Endothelial cell of umbilical vein (primary cell): ENCODE measurements around the gene EFNA4. TPM values are rescaled to one million over a fixed set of nuclear protein-coding genes. Genes with fewer than 3 reads are reported as not detected.

Experiments used
- BruUV-seq: library from RNA; stranded (reverse); fragments of 400-500 nt; replicated peaks from 2 replicates; lab custom pipeline; 2021; lab: Mats Ljungman, UMichigan
- CTCF ChIA-PET: fragments of 300-600, 350-600 bp; sonication (Branson Sonifier 250); formaldehyde crosslinking; loops from one replicate; lab custom pipeline; 2021; ENCODE audit warnings: antibody characterized with exemption, inconsistent platforms; lab: Charles Lee
- POLR2A ChIA-PET: fragments of 300-600, 350-600 bp; sonication (Branson Sonifier 250); formaldehyde crosslinking; loops from one replicate; lab custom pipeline; 2021; ENCODE audit warnings: antibody characterized with exemption, inconsistent platforms; lab: Charles Lee
- DNase-seq: peaks from one replicate; pipeline ENCODE4 v3.0.0-alpha.2; 2011; ENCODE audit warnings: low read depth, low spot score
- FAIRE-seq: peaks from 2 replicates; lab custom pipeline; 2011; peaks lifted over from hg19 to GRCh38; lab: Jason Lieb, UNC
- H2AFZ ChIP-seq: 2 replicates; pipeline ENCODE4 v1.6.0; 2012; ENCODE audit warnings: low read depth, low read length, control low read depth, inconsistent platforms
- H3K27ac ChIP-seq: 2 replicates; pipeline ENCODE4 v1.5.1; 2011; ENCODE audit warnings: low read depth, mild to moderate bottlenecking, control low read depth, low read length, moderate library complexity; ENCODE audit not compliant: insufficient read depth
- H3K27me3 ChIP-seq, 2 experiments: 2 replicates each; pipeline versions ENCODE4 v1.6.0 to v1.6.1; 2011; ENCODE audit warnings: low read length in 2 of 2, mixed read lengths in 1 of 2; ENCODE audit not compliant: control insufficient read depth in 2 of 2, insufficient read depth in 2 of 2
- H3K36me3 ChIP-seq, 2 experiments: 2 replicates in 1 of 2; 3 replicates in 1 of 2; pipeline ENCODE4 v1.5.1; 2011; ENCODE audit warnings: low read length in 2 of 2, mild to moderate bottlenecking in 1 of 2, moderate library complexity in 1 of 2; ENCODE audit not compliant: control insufficient read depth in 2 of 2, insufficient read depth in 2 of 2; ENCODE audit errors: extremely low read depth in 1 of 2
- H3K4me1 ChIP-seq: 3 replicates; pipeline ENCODE4 v1.5.1; 2011; ENCODE audit warnings: mild to moderate bottlenecking, low read length; ENCODE audit not compliant: control insufficient read depth, insufficient read depth; ENCODE audit errors: extremely low read depth
- H3K4me2 ChIP-seq: 2 replicates; pipeline ENCODE4 v1.6.1; 2011; ENCODE audit warnings: low read length, control low read depth, mixed read lengths; ENCODE audit not compliant: insufficient read depth
- H3K4me3 ChIP-seq, 3 experiments: fragments of 200-600 bp in 1 of 3; sonication (generic), shearing (Covaris generic) in 1 of 3; replicated peaks in 1 of 3; 2 replicates each; pipeline ENCODE4 v1.5.1; 2011 to 2016; ENCODE audit warnings: control low read depth in 3 of 3, low read length in 3 of 3, mild to moderate bottlenecking in 2 of 3, inconsistent platforms in 1 of 3, low read depth in 1 of 3, moderate library complexity in 1 of 3; ENCODE audit not compliant: insufficient read depth in 1 of 3
- H3K79me2 ChIP-seq: 2 replicates; pipeline ENCODE4 v1.6.0; 2012; ENCODE audit warnings: low read length, inconsistent platforms; ENCODE audit not compliant: control insufficient read depth, insufficient read depth
- H3K9ac ChIP-seq: replicated peaks from 2 replicates; pipeline ENCODE3; 2011; ENCODE audit warnings: low read length, control low read depth; ENCODE audit not compliant: insufficient read depth; ENCODE audit errors: extremely low read depth
- H3K9me1 ChIP-seq: replicated peaks from 3 replicates; pipeline ENCODE4 v1.6.0; 2011; ENCODE audit warnings: mild to moderate bottlenecking, low read length; ENCODE audit not compliant: control insufficient read depth, insufficient read depth; ENCODE audit errors: extremely low read depth
- H3K9me3 ChIP-seq: replicated peaks from 2 replicates; pipeline ENCODE4 v1.5.1; 2012; ENCODE audit warnings: low read length, inconsistent platforms; ENCODE audit not compliant: control insufficient read depth, insufficient read depth
- H4K20me1 ChIP-seq: replicated peaks from 2 replicates; pipeline ENCODE3; 2011; ENCODE audit warnings: mild to moderate bottlenecking, low read length; ENCODE audit not compliant: control insufficient read depth, insufficient read depth; ENCODE audit errors: extremely low read depth
- EZH2 ChIP-seq: IDR thresholded peaks from 2 replicates; pipeline ENCODE4 v1.6.1; 2012; ENCODE audit warnings: borderline replicate concordance, low read depth, mild to moderate bottlenecking, moderate library complexity, low read length, inconsistent platforms; ENCODE audit not compliant: severe bottlenecking
- FOS ChIP-seq: IDR thresholded peaks from 2 replicates; pipeline ENCODE4 v1.6.1; 2011; ENCODE audit warnings: mild to moderate bottlenecking, low read length, moderate library complexity, borderline replicate concordance; ENCODE audit not compliant: insufficient read depth
- GATA2 ChIP-seq: IDR thresholded peaks from 2 replicates; pipeline ENCODE4 v1.7.0; 2011; ENCODE audit warnings: low read depth, mild to moderate bottlenecking, moderate library complexity, mixed read lengths, low read length; ENCODE audit not compliant: insufficient read length, insufficient read depth
- JUN ChIP-seq: IDR thresholded peaks from 2 replicates; pipeline ENCODE4 v1.6.1; 2011; ENCODE audit warnings: borderline replicate concordance, low read depth; ENCODE audit not compliant: insufficient read length, insufficient read depth
- MAX ChIP-seq: IDR thresholded peaks from 2 replicates; pipeline ENCODE4 v1.6.1; 2011; ENCODE audit not compliant: insufficient read depth, insufficient read length
- MYC ChIP-seq: IDR thresholded peaks from one replicate; pipeline ENCODE4 v1.6.1; 2011; ENCODE audit warnings: mild to moderate bottlenecking, low read depth, low read length
- POLR2A ChIP-seq: IDR thresholded peaks from 2 replicates; pipeline ENCODE4 v1.6.1; 2012; ENCODE audit warnings: low read depth, mild to moderate bottlenecking, control low read depth, low read length
- POLR2AphosphoS5 ChIP-seq: IDR thresholded peaks from 2 replicates; pipeline ENCODE4 v1.6.1; 2012; ENCODE audit warnings: low read depth, mild to moderate bottlenecking, control low read depth, low read length, moderate library complexity; ENCODE audit not compliant: insufficient read depth
- dilution Hi-C: fragments of 300-500 bp; cut with MboI; formaldehyde crosslinking; loops from one replicate; pipeline ENCODE4 v1.15.0; 2019; ENCODE audit warnings: low sequenced_read_pairs; ENCODE audit not compliant: extremely low pct_ligation_motif_present
- intact Hi-C: fragments of 100-400 bp; cut with micrococcal nuclease; formaldehyde crosslinking; loops from one replicate; pipeline ENCODE4 v1.10.0; 2022
- polyA plus RNA-seq, 4 experiments: library from polyadenylated mRNA; depleted of rRNA in 3 of 4; stranded (reverse) in 3 of 4; unstranded in 1 of 4; fragments of >200 nt; gene quantifications; 2 replicates each; pipeline versions ENCODE4 v1.2.1 to v1.2.3, GENCODE V29; 2011 to 2012; ENCODE audit warnings: missing spikeins in 1 of 4
- total RNA-seq: library from RNA; stranded (reverse); gene quantifications from 2 replicates; pipeline ENCODE4 v1.2.3, GENCODE V29; 2021
- TF ChIP-seq, protein P1 (sequence below), 2 donors: IDR thresholded peaks; 1 replicate in 1 of 2; 2 replicates in 1 of 2; pipeline ENCODE4 v1.5.1; 2011; ENCODE audit warnings: low read length in 2 of 2, mild to moderate bottlenecking in 2 of 2, moderate library complexity in 2 of 2, control low read depth in 1 of 2, inconsistent platforms in 1 of 2, low read depth in 1 of 2; ENCODE audit not compliant: insufficient read depth in 1 of 2; ENCODE audit errors: extremely low read depth in 1 of 2

Gene EFNA4
- total and polyA plus RNA-seq, 2 donors (not counting 3 experiments of a cell fraction or from before 2014, with no cell fraction given), result 16.5 to 25.2 TPM

- POLR2A ChIA-PET, result interaction anchor here (0.6 to 0.8 kb wide), 2 partner anchors 41 to 160 kb away, joined by 7 to 8 read pairs; no protein-coding TSS in a partner anchor
- H3K9me3 ChIP-seq, result no peaks in the 10 kb centered on the region
- intact Hi-C loops, result loop anchor here (2.0 kb wide), 1 partner anchor 41 kb away; the partner anchor contains the start of gene ZBTB7B
Measured at GRCh38 chr1:155043793-155044192, 19.7 kb upstream of the EFNA4 start.

DNA sequence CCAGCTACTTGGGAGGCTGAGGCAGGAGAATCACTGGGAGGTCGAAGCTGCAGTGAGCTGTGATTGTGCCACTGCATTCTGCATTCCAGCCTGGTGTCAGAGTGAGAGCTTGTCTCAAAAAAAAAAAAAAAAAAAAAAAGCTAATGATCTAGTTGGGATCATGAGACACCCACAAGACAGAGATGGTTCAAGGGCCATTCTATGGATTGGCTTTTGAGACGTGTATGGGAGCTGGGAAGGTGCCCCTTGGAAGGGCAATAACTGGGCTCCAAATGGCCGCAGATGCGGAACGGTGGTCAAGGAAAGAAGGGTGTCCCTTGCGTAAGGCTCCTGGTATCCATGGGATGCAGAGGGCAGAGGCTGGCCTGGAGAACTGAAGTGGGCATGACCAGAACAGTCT, 19.2 kb upstream of the EFNA4 start:
- no peaks in the 10 kb centered on the region for H3K9me1 ChIP-seq
- H3K27me3 ChIP-seq, result no peaks in the 10 kb centered on the region
- no peak overlapping the region for H3K9ac ChIP-seq
- H3K36me3 ChIP-seq, result no peaks in the 10 kb centered on the region
- dilution Hi-C loops, result no loop called here
- FAIRE-seq, result no peak
- H3K4me2 ChIP-seq, result no peak overlapping the region
- no peaks in the 10 kb centered on the region for H3K79me2 ChIP-seq
- TF ChIP-seq FOS (no peak), POLR2A (no peak), GATA2 (no peak), MAX (no peak), MYC (no peak), POLR2AphosphoS5 (no peak), EZH2 (no peak), JUN (no peak)
- TF ChIP-seq, protein P1, sequence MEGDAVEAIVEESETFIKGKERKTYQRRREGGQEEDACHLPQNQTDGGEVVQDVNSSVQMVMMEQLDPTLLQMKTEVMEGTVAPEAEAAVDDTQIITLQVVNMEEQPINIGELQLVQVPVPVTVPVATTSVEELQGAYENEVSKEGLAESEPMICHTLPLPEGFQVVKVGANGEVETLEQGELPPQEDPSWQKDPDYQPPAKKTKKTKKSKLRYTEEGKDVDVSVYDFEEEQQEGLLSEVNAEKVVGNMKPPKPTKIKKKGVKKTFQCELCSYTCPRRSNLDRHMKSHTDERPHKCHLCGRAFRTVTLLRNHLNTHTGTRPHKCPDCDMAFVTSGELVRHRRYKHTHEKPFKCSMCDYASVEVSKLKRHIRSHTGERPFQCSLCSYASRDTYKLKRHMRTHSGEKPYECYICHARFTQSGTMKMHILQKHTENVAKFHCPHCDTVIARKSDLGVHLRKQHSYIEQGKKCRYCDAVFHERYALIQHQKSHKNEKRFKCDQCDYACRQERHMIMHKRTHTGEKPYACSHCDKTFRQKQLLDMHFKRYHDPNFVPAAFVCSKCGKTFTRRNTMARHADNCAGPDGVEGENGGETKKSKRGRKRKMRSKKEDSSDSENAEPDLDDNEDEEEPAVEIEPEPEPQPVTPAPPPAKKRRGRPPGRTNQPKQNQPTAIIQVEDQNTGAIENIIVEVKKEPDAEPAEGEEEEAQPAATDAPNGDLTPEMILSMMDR (IDR thresholded peaks at IDR 0.05; ENCODE audit: extremely low read depth in 1 of 2, insufficient read depth in 1 of 2, low read depth in 1 of 2, low read length in 2 of 2), result no peak
- DNase-seq, result no peak
- BruUV-seq, result no TSS peak
- ChIA-PET CTCF (interaction anchor here (0.5 to 4.5 kb wide), 30 partner anchors 10 to 128 kb away, joined by 3 to 67 read pairs (median 4); partner anchors contain the start of genes DCST1, DCST2, EFNA3 and EFNA4), POLR2A (interaction anchor here (0.6 to 0.8 kb wide), 3 partner anchors 40 to 485 kb away, joined by 3 to 8 read pairs (median 7); no protein-coding TSS in a partner anchor)
- H2AFZ ChIP-seq, result peak overlapping the region; percentile 82
- H3K4me3 ChIP-seq, result no peak overlapping the region
- intact Hi-C loops, result loop anchor here (2.0 kb wide), 1 partner anchor 42 kb away; the partner anchor contains the start of gene ZBTB7B
- no peaks in the 10 kb centered on the region for H3K9me3 ChIP-seq
- H3K4me1 ChIP-seq, result peaks cover 12% of the 10 kb centered on the region
- H4K20me1 ChIP-seq, result no peaks in the 10 kb centered on the region
- H3K27ac ChIP-seq, result no peak overlapping the region

More at GRCh38 chr1:155043793-155044192, 19.7 kb upstream of the EFNA4 start:
- BruUV-seq, result no TSS peak
- H3K4me3 ChIP-seq, result no peak overlapping the region
- no peaks in the 10 kb centered on the region for H3K9me1 ChIP-seq
- DNase-seq, result no peak
- no peak overlapping the region for H3K27ac ChIP-seq
- H3K4me2 ChIP-seq, result no peak overlapping the region
- dilution Hi-C loops, result no loop called here
- H2AFZ ChIP-seq, result no peak overlapping the region
- H3K36me3 ChIP-seq, result no peaks in the 10 kb centered on the region
- no peak for FAIRE-seq
- H3K27me3 ChIP-seq, result no peaks in the 10 kb centered on the region
- TF ChIP-seq POLR2A (no peak), MAX (no peak)
- no peaks in the 10 kb centered on the region for H4K20me1 ChIP-seq
- CTCF ChIA-PET, result interaction anchor here (0.7 to 4.5 kb wide), 23 partner anchors 10 to 435 kb away, joined by 3 to 67 read pairs (median 6); partner anchors contain the start of genes DCST1, DCST2, EFNA3 and EFNA4
- H3K79me2 ChIP-seq, result no peaks in the 10 kb centered on the region
- H3K4me1 ChIP-seq, result peaks cover 13% of the 10 kb centered on the region
- H3K9ac ChIP-seq, result no peak overlapping the region
